IPS-11a (cell line): ENCODE data around the gene KCNJ8.

Experiments used
- H3K4me3 ChIP-seq: one replicate; pipeline ENCODE4 v1.5.1; 2013; ENCODE audit warnings: low read depth, low read length, control low read depth

The KCNJ8 gene

DNA sequence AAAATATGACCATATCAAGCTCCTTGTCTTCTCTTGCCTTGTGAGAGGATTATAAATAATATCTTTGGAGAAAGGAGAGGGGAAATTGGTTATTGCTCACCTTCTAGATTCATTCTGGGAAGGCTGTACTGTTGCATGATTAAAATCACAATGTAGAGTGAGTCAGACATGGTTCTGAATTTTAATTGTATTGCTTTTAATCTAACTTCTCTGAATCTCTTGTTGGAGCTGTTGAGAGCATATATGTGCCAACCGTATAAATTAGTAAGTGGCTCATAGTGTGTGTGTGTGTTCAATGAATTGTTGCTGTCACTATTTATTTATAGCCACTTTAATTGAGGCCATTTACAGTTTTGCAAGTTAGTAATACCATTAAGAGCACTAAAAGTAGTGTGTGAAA, 56.1 kb downstream of the KCNJ8 start:
- H3K4me3 ChIP-seq = no peak overlapping the region

DNA sequence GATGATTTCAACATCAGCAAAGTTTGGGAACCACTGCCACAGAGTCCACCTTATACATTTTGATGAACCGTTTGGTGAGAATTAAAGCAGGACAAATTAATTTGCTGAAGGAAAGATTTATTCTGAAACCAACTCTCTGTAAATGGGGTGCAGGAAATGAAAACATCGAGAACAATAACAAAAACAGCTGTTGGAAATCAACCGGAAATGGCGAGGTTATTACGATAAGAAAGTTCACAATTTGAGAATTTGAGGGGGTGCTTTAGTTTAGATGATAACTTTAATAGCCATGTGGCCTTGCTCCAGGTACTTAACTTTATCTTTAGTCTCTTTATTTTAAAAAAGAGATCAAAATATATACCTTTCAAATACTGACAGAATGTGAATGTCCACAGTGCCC, 56.7 kb downstream of the KCNJ8 start:
- H3K4me3 ChIP-seq = no peak overlapping the region

DNA sequence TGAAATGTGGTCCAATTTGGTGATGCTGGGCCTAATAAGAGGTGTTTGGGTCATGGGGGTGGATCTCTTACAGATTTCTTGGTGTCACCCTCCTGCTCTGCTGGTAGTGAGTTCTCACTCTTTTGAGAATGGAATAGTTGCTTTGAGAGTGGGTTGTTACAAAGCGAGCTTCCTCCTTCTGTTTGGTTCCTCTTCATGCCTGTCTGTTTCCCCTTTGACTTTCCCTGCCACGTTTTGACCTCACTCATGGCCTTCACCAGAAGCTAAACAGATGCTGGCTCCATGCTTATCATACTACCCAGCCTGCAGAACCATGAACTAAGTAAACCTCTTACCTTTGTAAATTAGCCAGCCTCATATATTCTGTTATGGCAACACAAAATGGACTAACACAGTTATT, 59.1 kb downstream of the KCNJ8 start:
- H3K4me3 ChIP-seq = no peak overlapping the region
